GM12878 (cell line): ENCODE results near the gene ATF6. TPM values are rescaled to one million over a fixed set of nuclear protein-coding genes. Genes with fewer than 3 reads are reported as not detected.

Experiments
- ATAC-seq: fragments of 200-7000 bp; cut with Tn5 transposase; 3 replicates; pipeline ENCODE4 v1.9.1; 2020; ENCODE audit warnings: mild to moderate bottlenecking, moderate library complexity
- BruUV-seq: library from RNA; stranded (reverse); fragments of 400-500 nt; replicated peaks from 2 replicates; lab custom pipeline; 2021; lab: Mats Ljungman, UMichigan
- CTCF ChIA-PET: fragments of 300-600 bp; sonication (Branson Sonifier 250); formaldehyde crosslinking; extraction: SDS; loops from one replicate; lab custom pipeline; 2021; ENCODE audit warnings: inconsistent platforms; lab: Yijun Ruan, JAX
- POLR2A ChIA-PET: fragments of 350-600 bp; formaldehyde crosslinking; extraction: SDS; loops from one replicate; lab custom pipeline; 2021; ENCODE audit warnings: inconsistent platforms; lab: Charles Lee
- RAD21 ChIA-PET: fragments of 300-600 bp; sonication (Branson Sonifier 250); formaldehyde crosslinking; loops from one replicate; lab custom pipeline; 2023; ENCODE audit warnings: antibody characterized with exemption; ENCODE audit not compliant: unreplicated experiment; lab: Charles Lee
- SMC1A ChIA-PET: fragments of 300-600 bp; sonication (Branson Sonifier 250); formaldehyde crosslinking; loops from one replicate; lab custom pipeline; 2023; ENCODE audit not compliant: unreplicated experiment, uncharacterized antibody; lab: Charles Lee
- DNase-seq: peaks from one replicate; pipeline ENCODE4 v3.0.0-alpha.2; 2011; ENCODE audit warnings: low read depth, low spot score
- FAIRE-seq: peaks from 3 replicates; lab custom pipeline; 2011; peaks lifted over from hg19 to GRCh38; lab: Jason Lieb, UNC
- H2AFZ ChIP-seq: 2 replicates; pipeline ENCODE4 v1.6.0; 2011; ENCODE audit warnings: low read depth, low read length, control low read depth; ENCODE audit not compliant: control insufficient read depth
- H3K27ac ChIP-seq: 2 replicates; pipeline ENCODE4 v1.5.1; 2011; ENCODE audit warnings: control low read depth; ENCODE audit not compliant: control insufficient read depth, insufficient read depth
- H3K27me3 ChIP-seq, 2 experiments: replicated peaks in 1 of 2; 2 replicates each; pipeline versions ENCODE4 v1.6.0 to v1.6.1; 2011; ENCODE audit warnings: low read length in 1 of 2; ENCODE audit not compliant: control insufficient read depth in 2 of 2, insufficient read depth in 2 of 2
- H3K36me3 ChIP-seq, 2 experiments: 2 replicates each; pipeline ENCODE4 v1.5.1; 2011; ENCODE audit warnings: low read length in 1 of 2; ENCODE audit not compliant: control insufficient read depth in 2 of 2, insufficient read depth in 2 of 2
- H3K4me1 ChIP-seq: 2 replicates; pipeline ENCODE4 v1.6.1; 2011; ENCODE audit warnings: mild to moderate bottlenecking, low read length, moderate library complexity, mixed read lengths; ENCODE audit not compliant: control insufficient read depth, insufficient read depth
- H3K4me2 ChIP-seq: 2 replicates; pipeline ENCODE4 v1.6.0; 2011; ENCODE audit warnings: control low read depth; ENCODE audit not compliant: control insufficient read depth, insufficient read depth
- H3K4me3 ChIP-seq: fragments of 200-600 bp; sonication (generic); 2 replicates; pipeline ENCODE4 v1.5.1; 2016
- H3K79me2 ChIP-seq: 2 replicates; pipeline ENCODE4 v1.6.0; 2011; ENCODE audit warnings: low read length; ENCODE audit not compliant: control insufficient read depth, insufficient read depth
- H3K9ac ChIP-seq: 2 replicates; pipeline ENCODE4 v1.8.0; 2011; ENCODE audit warnings: low read length, control low read depth, mixed read lengths; ENCODE audit not compliant: control insufficient read depth, insufficient read depth
- H3K9me3 ChIP-seq: replicated peaks from 3 replicates; pipeline ENCODE4 v1.5.1; 2011; ENCODE audit warnings: mild to moderate bottlenecking, low read length; ENCODE audit not compliant: control insufficient read depth, insufficient read depth
- H4K20me1 ChIP-seq: 2 replicates; pipeline ENCODE4 v1.6.0; 2011; ENCODE audit not compliant: control insufficient read depth, insufficient read depth
- ASH2L ChIP-seq: fragments of 300-600, 200-600 bp; sonication (generic); IDR thresholded peaks from 2 replicates; pipeline ENCODE4 v1.6.1; 2017; ENCODE audit warnings: low read depth, mild to moderate bottlenecking, borderline replicate concordance
- BCL11A ChIP-seq: IDR thresholded peaks from 2 replicates; pipeline ENCODE4 v1.6.1; 2011; ENCODE audit warnings: low read depth, low read length
- BHLHE40 ChIP-seq, 2 experiments: fragments of 450-650 bp in 1 of 2; IDR thresholded peaks; 2 replicates each; pipeline ENCODE4 v1.6.1; 2011 to 2017; ENCODE audit warnings: low read depth in 2 of 2, borderline replicate concordance in 1 of 2, improper control_type of control experiment in 1 of 2, low read length in 1 of 2, mild to moderate bottlenecking in 1 of 2
- BRCA1 ChIP-seq: IDR thresholded peaks from 2 replicates; pipeline ENCODE4 v1.6.1; 2011; ENCODE audit warnings: low read depth, low read length, improper control_type of control experiment
- EED ChIP-seq: sonication (generic); IDR thresholded peaks from 2 replicates; pipeline ENCODE4 v1.6.1; 2016; ENCODE audit warnings: antibody characterized with exemption, low read depth
- HDAC6 ChIP-seq: fragments of 200-600 bp; sonication (generic); IDR thresholded peaks from one replicate; pipeline ENCODE4 v1.8.0; 2017; ENCODE audit warnings: antibody characterized with exemption; ENCODE audit not compliant: unreplicated experiment
- IKZF1 ChIP-seq: fragments of 450-650 bp; conservative IDR thresholded peaks from 2 replicates; pipeline ENCODE4 v1.6.1; 2017; ENCODE audit warnings: antibody characterized with exemption, mild to moderate bottlenecking
- LARP7 ChIP-seq: fragments of 450-650 bp; IDR thresholded peaks from 2 replicates; pipeline ENCODE4 v1.6.1; 2017; ENCODE audit warnings: mild to moderate bottlenecking
- MEF2A ChIP-seq: IDR thresholded peaks from 2 replicates; pipeline ENCODE4 v1.6.1; 2011; ENCODE audit warnings: low read depth, mild to moderate bottlenecking, low read length, moderate library complexity; ENCODE audit not compliant: insufficient read depth
- POLR2A ChIP-seq: IDR thresholded peaks from 2 replicates; pipeline ENCODE4 v1.6.1; 2011; ENCODE audit warnings: low read depth, mild to moderate bottlenecking, low read length
- POU2F2 ChIP-seq: IDR thresholded peaks from 3 replicates; pipeline ENCODE4 v1.6.1; 2011; ENCODE audit warnings: low read depth, mild to moderate bottlenecking, low read length, borderline replicate concordance
- RBBP5 ChIP-seq: fragments of 200-600 bp; sonication (generic); conservative IDR thresholded peaks from 2 replicates; pipeline ENCODE4 v1.6.1; 2016
- YBX1 ChIP-seq: fragments of 450-650 bp; IDR thresholded peaks from 2 replicates; pipeline ENCODE4 v1.6.1; 2016; ENCODE audit warnings: antibody characterized with exemption
- ZBED1 ChIP-seq: IDR thresholded peaks from 2 replicates; pipeline ENCODE4 v1.6.1; 2016; ENCODE audit warnings: borderline replicate concordance
- ZNF217 ChIP-seq: fragments of 450-650 bp; IDR thresholded peaks from 2 replicates; pipeline ENCODE4 v1.6.1; 2017; ENCODE audit warnings: antibody characterized with exemption, mild to moderate bottlenecking
- WGBS: methylation state at CpG from one replicate; pipeline ENCODE4 v1.1.6; 2016; ENCODE audit warnings: low lambda C conversion rate; ENCODE audit not compliant: insufficient replicate concordance, insufficient coverage; ENCODE audit errors: missing lambda C conversion rate; 5-methylcytosine and 5-hydroxymethylcytosine counted together
- in situ Hi-C: fragments of 300-500 bp; cut with MboI; formaldehyde crosslinking; loops from 9 replicates; pipeline ENCODE4 v1.14.3; 2018; ENCODE audit warnings: mixed read lengths
- intact Hi-C: fragments of 100-400 bp; cut with micrococcal nuclease; formaldehyde crosslinking; loops from one replicate; pipeline ENCODE4 v1.14.2; 2022; ENCODE audit not compliant: unreplicated experiment
- polyA plus RNA-seq, 11 experiments: library from polyadenylated mRNA; depleted of rRNA in 4 of 11; unstranded in 6 of 11; stranded (reverse) in 5 of 11; fragments of >200 nt; fragmentation: Nextera tagmentation in 4 of 11; fragmentation: Illumina TruSeq in 1 of 11; extraction: Ambion mirVana in 4 of 11; extraction: Trizol in 1 of 11; gene quantifications; 1 replicate in 1 of 11; 2 replicates in 10 of 11; pipeline versions ENCODE4 v1.2.1 to v1.2.3, GENCODE V29; 2011 to 2016; ENCODE audit warnings: inconsistent platforms in 2 of 11, missing spikeins in 2 of 11, low read depth in 1 of 11
- total RNA-seq, 4 experiments: library from RNA; depleted of rRNA in 3 of 4; stranded (reverse); fragments of >200 nt in 3 of 4; fragmentation: Illumina TruSeq in 1 of 4; extraction: Trizol in 1 of 4; gene quantifications; 2 replicates each; pipeline versions ENCODE4 v1.2.1 to v1.2.3, GENCODE V29; 2013 to 2021
- TF ChIP-seq, protein P1 (sequence below): IDR thresholded peaks from 2 replicates; pipeline ENCODE4 v1.6.1; 2012; ENCODE audit warnings: low read depth, low read length, improper control_type of control experiment

ATF6 gene
- total and polyA plus RNA-seq, 10 of the 15 experiments (the other 5 are each of a cell fraction or from before 2014, with no cell fraction given): 7.8 to 24.3 (median 14.7) TPM

DNA sequence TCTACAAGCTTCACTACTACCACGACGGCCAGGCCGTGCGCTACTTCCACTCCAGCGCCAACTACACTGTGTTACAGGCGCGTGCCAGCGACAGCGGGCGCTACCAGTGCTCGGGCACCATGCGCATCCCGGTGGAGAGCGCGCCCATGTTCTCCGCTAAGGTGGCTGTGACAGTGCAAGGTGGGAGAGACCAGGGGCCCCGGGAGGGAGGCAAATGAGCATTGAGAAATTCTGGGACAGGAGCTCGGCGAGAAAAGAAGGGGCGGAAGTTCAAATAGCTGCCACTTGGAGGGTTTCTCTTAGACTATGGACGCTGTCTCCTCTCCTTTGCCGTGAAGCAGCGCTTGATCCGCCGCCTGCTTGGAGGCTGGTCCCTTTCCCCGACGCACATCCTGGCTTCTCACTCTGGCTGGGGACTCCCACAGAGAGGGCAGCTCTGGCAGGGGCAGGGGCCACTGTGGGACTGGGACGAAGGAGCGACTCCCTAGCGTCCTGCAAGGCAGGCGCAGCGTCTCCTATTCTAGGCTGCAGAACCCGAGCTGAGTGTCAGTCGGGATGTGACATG is 40.1 kb upstream of the ATF6 start:
- BruUV-seq: TSS peak; percentile 79
- peak overlapping the region; percentile 75 for H3K9ac ChIP-seq

More for the DNA sequence above, 40.1 kb upstream of the ATF6 start:
- ChIA-PET CTCF (interaction anchor here (0.9 to 5.8 kb wide), 8 partner anchors 8 to 239 kb away, joined by 3 to 86 read pairs (median 5); partner anchors contain the start of gene FCRLA), POLR2A (interaction anchor here (0.7 to 4.6 kb wide), 8 partner anchors 8 to 37 kb away, joined by 3 to 34 read pairs (median 4); partner anchors contain the start of gene FCRLA), RAD21 (interaction anchor here (0.7 to 6.1 kb wide), 7 partner anchors 8 to 186 kb away, joined by 3 to 85 read pairs (median 4); partner anchors contain the start of gene FCRLA), SMC1A (interaction anchor here (1.3 to 6.4 kb wide), 5 partner anchors 12 to 37 kb away, joined by 6 to 84 read pairs (median 21); partner anchors contain the start of gene FCRLA)
- Histone ChIP-seq H3K27me3 (no peaks in the 10 kb centered on the region), H3K4me1 (peaks cover 50% of the 10 kb centered on the region), H3K27ac (peak overlapping the region; percentile 78), H3K9me3 (no peaks in the 10 kb centered on the region), H4K20me1 (no peaks in the 10 kb centered on the region), H3K4me2 (peak overlapping the region; percentile 95), H2AFZ (peak overlapping the region; percentile 11), H3K4me3 (peak overlapping the region; percentile 88), H3K36me3 (no peaks in the 10 kb centered on the region), H3K79me2 (peaks cover 12% of the 10 kb centered on the region)
- DNase-seq (no peak), FAIRE-seq (no peak), ATAC-seq (peak; percentile 43)
- 1% methylated on average over 33 of the region's 34 CpGs for WGBS
- TF ChIP-seq BCL11A (0 out of 2 replicates have a peak, but pooled peaks have one; percentile 6), HDAC6 (peak; percentile 84), IKZF1 (peak; percentile 6; the same call in 1 of the 2 replicates), BRCA1 (no peak), RBBP5 (no peak), MEF2A (no peak), ASH2L (no peak), ZNF217 (no peak), EED (peak; percentile 38; the same call in 1 of the 2 replicates), YBX1 (no peak), LARP7 (peak; percentile 49; the same call in 1 of the 2 replicates), BHLHE40 (IDR thresholded peaks at IDR 0.05; ENCODE audit: borderline replicate concordance in 1 of 2, low read depth in 2 of 2, low read length in 1 of 2) (peak in 1 of 2 experiments; percentile 64; a peak in 1 of 4 replicates), POLR2A (peak; percentile 61), POU2F2 (no peak), ZBED1 (no peak)
- TF ChIP-seq, protein P1, sequence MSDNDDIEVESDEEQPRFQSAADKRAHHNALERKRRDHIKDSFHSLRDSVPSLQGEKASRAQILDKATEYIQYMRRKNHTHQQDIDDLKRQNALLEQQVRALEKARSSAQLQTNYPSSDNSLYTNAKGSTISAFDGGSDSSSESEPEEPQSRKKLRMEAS: peak; percentile 53; the same call in 1 of the 2 replicates
- in situ Hi-C loops: no loop called here
- intact Hi-C loops: loop anchor here (2.0 kb wide), 1 partner anchor 19 kb away; the partner anchor contains the start of gene FCRLA
